HG03280 (cell line): ENCODE data around the gene TMEM181.
"Not testable (repeated sequence)": the region's sequence is repeated elsewhere in the genome, so short reads cannot be mapped to it uniquely, and the experiment has no call there.

ENCODE experiments used
- ATAC-seq: cut with Tn5 transposase; IDR thresholded peaks from one replicate; pipeline ENCODE4 v1.9.1; 2021; ENCODE audit warnings: mild to moderate bottlenecking, moderate library complexity; ENCODE audit not compliant: unreplicated experiment

The TMEM181 gene

GRCh38 chr6:158619922-158620801 is 60.3 kb downstream of the TMEM181 start:
- no peak for ATAC-seq

GRCh38 chr6:158620963-158621693 is 61.2 kb downstream of the TMEM181 start:
- no peak for ATAC-seq

GRCh38 chr6:158621694-158622544 is 62.0 kb downstream of the TMEM181 start:
- no peak for ATAC-seq

GRCh38 chr6:158622545-158623190 is 62.8 kb downstream of the TMEM181 start:
- ATAC-seq = no peak

GRCh38 chr6:158624684-158625682 is 65.1 kb downstream of the TMEM181 start:
- ATAC-seq = no peak

- ATAC-seq = no peak
Measured at GRCh38 chr6:158625881-158626305, 66.0 kb downstream of the TMEM181 start.

GRCh38 chr6:158626360-158627167 is 66.7 kb downstream of the TMEM181 start:
- no peak for ATAC-seq

- ATAC-seq = no peak
Measured at GRCh38 chr6:158627168-158627939, 67.5 kb downstream of the TMEM181 start.

- no peak for ATAC-seq
Measured at GRCh38 chr6:158627940-158628211, 68.0 kb downstream of the TMEM181 start.

- ATAC-seq = no peak
Measured at GRCh38 chr6:158628542-158628941, 68.7 kb downstream of the TMEM181 start.

GRCh38 chr6:158629367-158630221 is 69.7 kb downstream of the TMEM181 start:
- no peak for ATAC-seq

GRCh38 chr6:158630938-158631616 is 71.2 kb downstream of the TMEM181 start:
- ATAC-seq = no peak

GRCh38 chr6:158631678-158632537 is 72.0 kb downstream of the TMEM181 start:
- ATAC-seq = no peak

- ATAC-seq = not testable (repeated sequence)
Measured at GRCh38 chr6:158632538-158633119, 72.7 kb downstream of the TMEM181 start.

GRCh38 chr6:158633127-158633526 is 73.2 kb downstream of the TMEM181 start:
- ATAC-seq = no peak
